Suprapubic skin (tissue), 4 donors: ENCODE data around the gene NSFL1C.

Experiments
- CTCF ChIP-seq, 2 donors: fragments of 200-600 bp in 1 of 2; fragments of 450-650 bp in 1 of 2; sonication (generic) in 1 of 2; IDR thresholded peaks; one replicate each; pipeline ENCODE4 v1.5.1; 2016 to 2019; ENCODE audit warnings: antibody characterized with exemption in 2 of 2, mild to moderate bottlenecking in 1 of 2, moderate library complexity in 1 of 2
- EP300 ChIP-seq: sonication (generic); formaldehyde crosslinking; IDR thresholded peaks from one replicate; pipeline ENCODE4 v1.6.1; 2017; ENCODE audit warnings: antibody characterized with exemption
- POLR2A ChIP-seq, 2 donors: fragments of 450-650 bp; IDR thresholded peaks; one replicate each; pipeline ENCODE4 v1.6.1; 2017; ENCODE audit warnings: antibody characterized with exemption in 2 of 2, mild to moderate bottlenecking in 2 of 2, moderate library complexity in 2 of 2
- POLR2AphosphoS5 ChIP-seq, 3 donors: sonication (generic); formaldehyde crosslinking; IDR thresholded peaks; one replicate each; pipeline ENCODE4 v1.6.1; 2017; ENCODE audit warnings: antibody characterized with exemption in 3 of 3

GRCh38 chr20:1442304-1442703, 24.3 kb downstream of the NSFL1C start:
- TF ChIP-seq POLR2A (IDR thresholded peaks at IDR 0.05) (no peak), CTCF (IDR thresholded peaks at IDR 0.05) (no peak), POLR2AphosphoS5 (IDR thresholded peaks at IDR 0.05) (no peak), EP300 (no peak)
